ENCODE measurements around the gene CHCHD6. TPM values are rescaled to one million over a fixed set of nuclear protein-coding genes. Genes with fewer than 3 reads are reported as not detected.

CHCHD6 gene
- total RNA-seq, 4 donors from 2014 or later = 30.3 to 46.5 (median 33.6) TPM

DNA sequence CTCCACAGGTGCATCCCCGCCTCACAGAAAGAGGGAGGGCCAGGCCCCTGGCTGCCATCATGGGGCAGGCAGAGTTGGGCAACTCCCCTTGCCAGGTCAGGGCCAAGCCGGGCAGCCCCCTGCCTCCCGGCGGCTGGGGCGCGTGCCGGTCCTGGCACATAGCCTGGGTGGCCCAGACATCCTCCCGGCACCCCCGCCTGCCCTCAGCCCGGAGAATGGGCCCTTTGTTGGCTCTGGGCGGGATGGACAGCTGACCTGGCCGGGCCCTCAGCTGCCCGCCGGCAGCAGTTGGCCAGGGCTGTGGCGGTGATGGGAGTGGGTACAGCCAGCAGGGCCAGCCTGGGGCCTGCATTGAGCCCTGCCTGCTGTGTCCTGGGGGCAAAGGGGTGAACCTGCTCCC, 295.3 kb downstream of the CHCHD6 start:
- Histone ChIP-seq H3K9me3 (no peaks in the 10 kb centered on the region), H3K27me3 (no peaks in the 10 kb centered on the region), H3K4me1 (peaks cover 0 to 86% (median 41%) of the 10 kb centered on the region in 4 donors), H3K4me3 (no peak overlapping the region), H3K27ac (peak overlapping the region in 3 of 4 donors; percentile 40 to 85 (median 84)), H3K36me3 (peaks cover 0 to 5% (median 0%) of the 10 kb centered on the region in 3 donors)
- 54% methylated on average over 8 of the region's 15 CpGs; no CpG with 5 or more reads in 1 of the 2 donors for WGBS, 2 donors
- TF ChIP-seq, protein P1, sequence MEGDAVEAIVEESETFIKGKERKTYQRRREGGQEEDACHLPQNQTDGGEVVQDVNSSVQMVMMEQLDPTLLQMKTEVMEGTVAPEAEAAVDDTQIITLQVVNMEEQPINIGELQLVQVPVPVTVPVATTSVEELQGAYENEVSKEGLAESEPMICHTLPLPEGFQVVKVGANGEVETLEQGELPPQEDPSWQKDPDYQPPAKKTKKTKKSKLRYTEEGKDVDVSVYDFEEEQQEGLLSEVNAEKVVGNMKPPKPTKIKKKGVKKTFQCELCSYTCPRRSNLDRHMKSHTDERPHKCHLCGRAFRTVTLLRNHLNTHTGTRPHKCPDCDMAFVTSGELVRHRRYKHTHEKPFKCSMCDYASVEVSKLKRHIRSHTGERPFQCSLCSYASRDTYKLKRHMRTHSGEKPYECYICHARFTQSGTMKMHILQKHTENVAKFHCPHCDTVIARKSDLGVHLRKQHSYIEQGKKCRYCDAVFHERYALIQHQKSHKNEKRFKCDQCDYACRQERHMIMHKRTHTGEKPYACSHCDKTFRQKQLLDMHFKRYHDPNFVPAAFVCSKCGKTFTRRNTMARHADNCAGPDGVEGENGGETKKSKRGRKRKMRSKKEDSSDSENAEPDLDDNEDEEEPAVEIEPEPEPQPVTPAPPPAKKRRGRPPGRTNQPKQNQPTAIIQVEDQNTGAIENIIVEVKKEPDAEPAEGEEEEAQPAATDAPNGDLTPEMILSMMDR (IDR thresholded peaks at IDR 0.05) = no peak
- TF ChIP-seq EP300 (IDR thresholded peaks at IDR 0.05) = peak in 1 of 2 donors; percentile 15
- DNase-seq (ENCODE audit: low spot score in 2 of 2) = no peak

GRCh38 chr3:127000119-127000518, 296.1 kb downstream of the CHCHD6 start:
- Histone ChIP-seq H3K9me3 (no peaks in the 10 kb centered on the region), H3K27ac (peak overlapping the region in 3 of 4 donors; percentile 40 to 85 (median 84)), H3K4me3 (no peak overlapping the region), H3K36me3 (peaks cover 0 to 5% (median 0%) of the 10 kb centered on the region in 3 donors), H3K27me3 (no peaks in the 10 kb centered on the region), H3K4me1 (peaks cover 0 to 78% (median 34%) of the 10 kb centered on the region in 4 donors)
- TF ChIP-seq, protein P1 (IDR thresholded peaks at IDR 0.05) = no peak
- TF ChIP-seq POLR2A (IDR thresholded peaks at IDR 0.05) = no peak
- no peak for TF ChIP-seq EP300 (IDR thresholded peaks at IDR 0.05)
- DNase-seq (ENCODE audit: low spot score in 2 of 2) = no peak
- WGBS, 2 donors = 53% methylated on average over 13 to 15 of the region's 15 CpGs

GRCh38 chr3:127000761-127001160, 296.7 kb downstream of the CHCHD6 start:
- Histone ChIP-seq H3K27me3 (no peaks in the 10 kb centered on the region), H3K27ac (peak overlapping the region; percentile 44 to 86 (median 75)), H3K4me3 (no peak overlapping the region), H3K9me3 (no peaks in the 10 kb centered on the region), H3K36me3 (peaks cover 0 to 5% (median 0%) of the 10 kb centered on the region in 3 donors), H3K4me1 (peaks cover 0 to 72% (median 31%) of the 10 kb centered on the region in 4 donors)
- DNase-seq (ENCODE audit: low spot score in 2 of 2) = no peak
- 63 to 84% methylated on average over 11 to 12 of the region's 12 CpGs for WGBS, 2 donors
- TF ChIP-seq POLR2A (IDR thresholded peaks at IDR 0.05) = no peak
- TF ChIP-seq EP300 (IDR thresholded peaks at IDR 0.05) = no peak
- TF ChIP-seq, protein P1 (IDR thresholded peaks at IDR 0.05) = no peak

- DNase-seq (ENCODE audit: low spot score in 2 of 2) = no peak
- peak overlapping the region in 1 of 4 donors; percentile 31 for H3K4me3 ChIP-seq
- 59 to 65% methylated on average over 15 to 23 of the region's 23 CpGs for WGBS, 2 donors
Measured at GRCh38 chr3:127001486-127002194, 297.6 kb downstream of the CHCHD6 start.

More at GRCh38 chr3:127001486-127002194, 297.6 kb downstream of the CHCHD6 start:
- Histone ChIP-seq H3K36me3 (peaks cover 0 to 5% (median 0%) of the 10 kb centered on the region in 3 donors), H3K27ac (peak overlapping the region; percentile 44 to 86 (median 75)), H3K27me3 (no peaks in the 10 kb centered on the region), H3K4me1 (peaks cover 0 to 64% (median 31%) of the 10 kb centered on the region in 4 donors), H3K9me3 (no peaks in the 10 kb centered on the region)
- TF ChIP-seq POLR2A (IDR thresholded peaks at IDR 0.05) (no peak), EP300 (IDR thresholded peaks at IDR 0.05) (no peak)
- TF ChIP-seq, protein P1 (IDR thresholded peaks at IDR 0.05) = no peak
